Articular chondrocyte of knee joint (primary cell): ENCODE data around the gene CHML. TPM values are rescaled to one million over a fixed set of nuclear protein-coding genes. Genes with fewer than 3 reads are reported as not detected.

ENCODE experiments used
- total RNA-seq: library from RNA; depleted of rRNA; stranded (reverse); fragments of >200 nt; gene quantifications from 2 replicates; pipeline ENCODE4 v1.2.3, GENCODE V29; 2012

Gene CHML, protein sequence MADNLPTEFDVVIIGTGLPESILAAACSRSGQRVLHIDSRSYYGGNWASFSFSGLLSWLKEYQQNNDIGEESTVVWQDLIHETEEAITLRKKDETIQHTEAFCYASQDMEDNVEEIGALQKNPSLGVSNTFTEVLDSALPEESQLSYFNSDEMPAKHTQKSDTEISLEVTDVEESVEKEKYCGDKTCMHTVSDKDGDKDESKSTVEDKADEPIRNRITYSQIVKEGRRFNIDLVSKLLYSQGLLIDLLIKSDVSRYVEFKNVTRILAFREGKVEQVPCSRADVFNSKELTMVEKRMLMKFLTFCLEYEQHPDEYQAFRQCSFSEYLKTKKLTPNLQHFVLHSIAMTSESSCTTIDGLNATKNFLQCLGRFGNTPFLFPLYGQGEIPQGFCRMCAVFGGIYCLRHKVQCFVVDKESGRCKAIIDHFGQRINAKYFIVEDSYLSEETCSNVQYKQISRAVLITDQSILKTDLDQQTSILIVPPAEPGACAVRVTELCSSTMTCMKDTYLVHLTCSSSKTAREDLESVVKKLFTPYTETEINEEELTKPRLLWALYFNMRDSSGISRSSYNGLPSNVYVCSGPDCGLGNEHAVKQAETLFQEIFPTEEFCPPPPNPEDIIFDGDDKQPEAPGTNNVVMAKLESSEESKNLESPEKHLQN
- total RNA-seq: 8.1 and 9.3 TPM in 2 replicates

DNA sequence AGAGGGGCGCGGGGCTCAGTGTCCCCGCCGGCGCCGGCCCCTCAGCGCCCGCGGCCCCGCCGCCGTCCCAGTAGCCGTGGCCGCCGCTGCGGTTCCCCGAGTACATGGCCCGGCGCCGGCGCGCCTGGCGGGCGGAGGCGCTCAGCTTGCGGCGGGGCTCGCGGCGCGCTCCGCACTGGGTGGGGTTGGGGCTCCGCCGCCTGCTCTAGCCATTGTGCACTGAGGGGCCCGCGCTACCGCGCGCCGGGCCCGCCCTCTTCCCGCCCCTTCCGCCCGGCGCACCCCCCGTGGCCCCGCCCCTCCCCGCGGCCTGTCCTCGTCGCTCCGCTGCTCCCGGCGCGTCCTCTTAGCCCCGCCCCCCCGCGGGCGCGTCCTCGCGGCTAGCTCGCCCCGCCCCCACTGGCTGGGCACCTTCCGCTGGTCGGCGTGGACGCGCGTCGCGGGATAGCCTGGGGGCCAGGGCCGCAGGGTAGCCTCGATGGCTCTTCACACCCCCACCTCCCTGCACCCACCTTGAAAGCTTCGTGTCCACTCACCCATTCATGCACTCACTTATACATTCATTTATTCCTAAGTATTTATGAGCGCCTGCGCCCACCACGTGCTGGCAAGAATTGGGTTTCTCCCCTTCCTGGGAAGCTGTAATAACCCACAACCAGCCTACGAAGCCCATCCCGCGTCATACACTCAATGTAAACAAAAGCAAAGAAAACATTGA is at the start of gene CHML, which contains the start of gene OPN3:
TSS of gene CHML (minus strand) at position 221 of the 718 bp plus-strand sequence. CDS start 4,603 bp downstream, outside the sequence.
TSS of gene OPN3 (minus strand) at position 221 of the 718 bp plus-strand sequence. CDS start at position 106, 115 bp downstream.

DNA sequence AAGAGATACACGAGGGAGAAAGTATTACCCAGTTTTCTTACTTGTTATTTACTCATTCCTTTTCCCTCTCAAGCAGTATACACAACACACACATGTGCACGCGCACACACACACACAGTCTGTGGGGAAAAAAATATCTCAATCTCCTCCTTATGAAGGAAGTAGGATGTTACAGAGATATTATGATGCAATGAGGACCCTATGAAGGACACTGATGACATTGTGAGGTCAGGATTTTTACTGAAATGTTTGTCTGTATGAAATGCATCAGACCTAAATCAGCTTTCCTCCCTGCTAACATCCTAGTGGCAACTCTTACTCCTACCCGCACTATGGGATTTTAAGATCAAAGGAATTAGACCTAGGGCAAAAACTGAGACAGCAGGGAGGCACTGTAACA is 11.8 kb upstream of the CHML start, which contains the start of gene WDR64:
TSS of gene WDR64 (plus strand) at position 270 of the 400 bp plus-strand sequence. CDS start 204 bp downstream, outside the sequence.

Other genes starting within 250 kb of the CHML start
- 74.0 and 88.7 TPM in 2 replicates for gene FH, start 120.6 kb downstream of the CHML start, total RNA-seq
- gene KMO, start 108.0 kb downstream of the CHML start, total RNA-seq: 0.32 TPM in 1 of 2 replicates, not detected in the other
- gene OPN3, start within 50 bp of the CHML start, total RNA-seq: 3.8 and 6.5 TPM in 2 replicates
- gene WDR64, start 11.9 kb upstream of the CHML start, total RNA-seq: under 0.01 TPM in 1 of 2 replicates, not detected in the other
- gene EXO1, start 207.8 kb upstream of the CHML start, total RNA-seq: 4.1 and 6.5 TPM in 2 replicates